Stimulated activated CD8-positive, alpha-beta memory T cell treated with anti-CD3 and anti-CD28 coated beads, Interleukin-7, amount 100 ng/mL, for 1 hour (primary cell): ENCODE measurements around the gene S100A5.
"Not testable (repeated sequence)": the region's sequence is repeated elsewhere in the genome, so short reads cannot be mapped to it uniquely, and the experiment has no call there.

Experiments used
- DNase-seq, 2 donors: peaks; one replicate each; pipeline ENCODE4 v3.0.0-alpha.2; 2020; ENCODE audit warnings: low read depth in 2 of 2

Gene S100A5

DNA sequence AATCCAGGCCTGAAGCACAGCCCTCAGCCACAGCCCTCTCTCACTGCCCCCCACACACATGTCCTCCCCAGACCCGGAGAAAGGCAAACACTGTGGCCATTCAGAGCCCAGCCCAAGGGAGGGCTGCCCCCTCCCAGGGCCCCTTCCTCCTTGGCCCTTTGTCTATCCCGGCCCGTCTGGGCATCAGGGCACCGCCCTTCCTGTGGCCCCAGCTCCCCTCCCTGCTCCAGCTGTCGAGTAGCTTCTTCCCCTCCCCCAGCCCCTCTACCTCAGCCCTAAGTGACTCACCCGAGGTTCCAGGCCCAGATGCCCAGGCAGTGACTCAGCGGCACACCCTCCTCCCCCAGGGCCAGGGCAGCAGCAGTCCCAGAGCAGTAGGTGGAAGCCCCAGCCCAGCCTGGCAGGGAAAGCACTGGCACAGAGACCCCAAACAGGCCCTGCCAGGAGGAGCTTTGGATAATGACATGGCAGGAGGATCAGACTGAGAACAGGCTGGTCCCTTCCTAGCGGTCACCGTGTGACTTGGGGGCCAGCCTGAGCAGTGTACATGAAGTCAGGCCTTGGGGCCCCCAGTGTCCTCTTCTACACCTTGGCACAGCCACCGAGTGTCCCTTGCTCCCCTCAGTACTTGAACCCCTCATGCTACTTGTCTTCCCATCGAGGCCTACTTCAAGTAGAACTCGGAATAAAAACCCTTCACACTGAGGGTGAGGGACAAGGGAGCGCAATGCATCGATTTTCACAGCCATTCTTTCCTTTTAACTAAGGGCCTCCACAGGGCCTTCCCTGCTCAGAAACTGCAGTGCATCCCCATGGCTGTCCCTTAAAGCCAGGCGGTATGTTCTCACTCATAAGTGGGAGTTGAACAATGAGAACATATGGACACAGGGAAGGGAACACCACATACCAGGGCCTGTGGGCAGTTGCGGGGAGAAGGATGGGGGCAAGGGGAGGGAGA is 26.0 kb upstream of the S100A5 start:
- peak; percentile 58 to 75 for DNase-seq

DNA sequence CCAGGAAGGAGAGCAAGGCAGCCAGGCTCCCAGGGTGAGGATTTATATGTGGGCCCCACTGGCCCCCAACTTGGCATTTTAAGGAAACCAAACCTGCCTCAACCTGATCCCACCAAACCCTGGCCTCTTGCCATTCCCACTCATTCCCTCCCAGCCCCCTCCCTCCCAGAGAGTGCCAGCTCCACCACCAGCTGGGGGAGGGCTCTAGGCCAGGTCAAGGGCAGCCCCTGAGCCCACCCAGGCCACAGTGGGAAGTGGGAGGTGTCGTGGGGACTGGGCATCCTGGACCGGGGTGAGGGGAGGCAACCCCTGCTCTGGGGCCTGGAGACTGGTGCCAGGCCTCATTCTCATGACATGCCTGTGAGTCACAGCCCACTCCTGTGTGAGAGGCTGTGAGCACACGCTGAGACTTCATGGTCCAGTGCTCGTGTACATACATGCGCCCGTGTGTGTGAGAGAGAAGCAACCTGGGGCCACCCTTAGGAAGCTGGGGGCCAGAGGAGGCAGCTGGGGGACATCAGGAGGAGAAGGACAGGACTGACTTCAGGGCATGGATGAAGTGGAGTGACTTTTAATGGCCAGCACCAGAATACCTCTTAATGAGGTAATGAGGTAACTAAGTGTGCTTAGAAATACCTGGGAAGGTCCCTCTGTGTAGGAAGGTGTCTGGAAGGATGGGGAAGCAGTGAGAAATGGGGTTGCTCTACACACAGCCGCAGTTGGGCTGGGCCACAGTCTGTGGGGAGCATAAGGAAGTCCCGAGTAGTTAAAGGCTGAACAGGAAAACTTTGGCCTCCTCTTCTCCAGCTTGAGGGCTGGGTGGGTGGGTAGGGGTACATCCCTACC is 25.0 kb upstream of the S100A5 start, which contains the start of gene S100A2:
TSS of gene S100A2 (minus strand) at position 316 of the 846 bp plus-strand sequence. CDS start 1,967 bp downstream, outside the sequence.
- DNase-seq = no peak

DNA sequence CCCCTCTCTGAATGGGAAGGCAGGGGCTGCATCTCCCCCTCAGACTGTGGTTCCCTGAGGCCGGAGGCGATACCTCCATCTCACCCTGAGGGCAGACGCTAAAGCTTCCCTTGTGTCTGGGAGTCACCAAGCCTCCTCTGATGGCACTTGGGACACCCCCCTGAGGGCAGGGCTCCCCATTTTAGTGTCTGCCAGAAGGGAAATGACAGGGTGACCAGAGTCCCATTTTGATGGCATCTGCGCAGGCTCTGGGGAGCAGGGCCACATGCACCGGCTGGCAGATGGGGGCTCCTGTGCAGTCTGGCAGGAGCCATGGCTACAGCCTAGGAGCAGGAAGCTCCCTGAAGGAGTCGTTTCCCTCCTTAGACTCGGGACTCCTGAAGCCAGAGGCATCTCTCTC is 23.3 kb upstream of the S100A5 start:
- no peak for DNase-seq

DNA sequence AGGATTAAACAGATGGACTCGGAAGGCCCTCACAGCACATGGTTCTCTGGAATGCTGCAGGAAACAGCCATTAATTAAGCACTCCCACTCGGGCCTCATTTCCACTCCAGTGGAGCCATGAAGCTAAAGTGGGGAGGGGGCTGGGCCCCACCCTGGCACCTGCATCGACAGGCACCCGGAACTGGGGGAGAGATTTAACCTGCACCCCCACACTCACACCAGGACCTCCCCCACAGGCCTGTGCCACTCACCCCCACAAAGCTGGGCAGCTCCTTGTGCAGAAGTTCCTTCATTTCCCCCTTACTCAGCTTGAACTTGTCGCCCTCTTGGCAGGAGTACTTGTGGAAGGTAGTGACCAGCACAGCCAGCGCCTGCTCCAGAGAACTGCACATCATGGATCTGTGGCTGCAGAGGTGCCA is 22.8 kb upstream of the S100A5 start:
- DNase-seq = no peak

DNA sequence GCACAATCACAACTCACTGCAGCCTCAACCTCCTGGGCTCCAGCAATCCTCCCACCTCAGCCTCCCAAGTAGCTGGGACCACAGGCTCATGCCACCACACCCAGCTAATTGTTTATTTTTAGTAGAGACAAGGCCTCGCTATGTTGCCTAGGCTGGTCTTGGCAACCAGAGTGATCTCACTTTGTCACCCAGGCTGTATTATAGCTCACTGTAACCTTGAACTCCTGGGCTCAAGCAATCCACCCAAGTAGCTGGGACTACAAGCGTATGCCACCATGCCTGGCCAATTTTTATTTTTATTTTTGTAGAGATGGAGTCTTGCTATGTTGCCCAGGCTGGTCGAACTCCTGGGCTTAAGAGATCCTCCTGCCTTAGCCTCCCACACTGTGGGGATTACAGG is 21.3 kb upstream of the S100A5 start:
- not testable (repeated sequence) for DNase-seq

DNA sequence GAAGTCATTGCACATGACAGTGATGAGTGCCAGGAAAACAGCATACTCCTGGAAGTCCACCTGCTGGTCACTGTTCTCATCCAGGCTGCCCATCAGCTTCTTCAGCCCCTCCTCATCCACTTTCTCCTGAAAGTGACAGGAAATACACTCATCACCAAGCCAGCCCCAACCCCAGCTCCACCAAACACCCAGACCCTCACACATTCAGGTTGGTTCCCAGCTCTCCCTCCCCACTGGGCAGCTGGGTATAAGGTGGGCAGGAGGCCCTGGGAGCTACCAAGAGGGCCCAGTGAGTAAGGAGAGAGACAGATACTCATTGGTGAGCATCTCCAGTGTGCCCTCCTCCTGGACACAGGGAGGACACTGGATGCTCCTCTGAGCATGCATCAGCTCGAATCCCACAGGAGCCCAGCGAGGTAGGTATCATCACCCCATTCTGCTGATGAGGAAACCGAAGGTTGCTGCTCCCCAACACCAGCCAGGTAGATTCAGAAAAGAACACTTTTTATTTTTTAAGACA is 20.8 kb upstream of the S100A5 start:
- DNase-seq = no peak

DNA sequence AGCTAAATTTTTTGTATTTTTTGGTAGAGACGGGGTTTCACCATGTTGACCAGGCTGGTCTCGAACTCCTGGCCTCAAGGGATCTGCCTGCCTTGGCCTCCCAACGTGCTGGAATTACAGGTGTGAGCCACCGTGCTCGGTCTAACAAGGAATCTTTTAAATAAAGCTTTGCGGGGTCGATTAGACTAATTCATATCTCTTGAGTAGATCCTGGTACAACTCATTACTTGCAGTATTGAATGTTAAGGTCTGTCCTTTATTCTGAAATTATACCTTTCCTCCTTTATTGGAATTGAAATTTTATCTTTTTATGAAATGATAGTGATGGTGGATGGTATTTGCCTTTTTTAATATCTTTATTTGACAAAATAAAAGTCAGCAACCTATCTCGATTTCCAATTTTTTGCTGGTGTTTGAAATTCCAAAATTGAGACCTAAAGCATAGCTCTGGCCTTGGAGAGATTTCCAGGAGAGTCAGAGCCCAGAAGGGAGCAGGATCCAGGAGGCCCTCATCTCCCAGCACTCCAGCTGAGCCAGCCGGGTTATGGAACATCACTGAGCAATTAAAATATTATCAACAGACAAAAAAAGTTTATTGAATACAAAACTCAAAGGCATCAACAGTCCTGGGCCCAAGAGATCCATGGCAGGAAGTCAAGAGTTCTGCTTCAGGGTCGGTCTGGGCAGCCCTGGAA is 20.2 kb upstream of the S100A5 start:
- no peak for DNase-seq

DNA sequence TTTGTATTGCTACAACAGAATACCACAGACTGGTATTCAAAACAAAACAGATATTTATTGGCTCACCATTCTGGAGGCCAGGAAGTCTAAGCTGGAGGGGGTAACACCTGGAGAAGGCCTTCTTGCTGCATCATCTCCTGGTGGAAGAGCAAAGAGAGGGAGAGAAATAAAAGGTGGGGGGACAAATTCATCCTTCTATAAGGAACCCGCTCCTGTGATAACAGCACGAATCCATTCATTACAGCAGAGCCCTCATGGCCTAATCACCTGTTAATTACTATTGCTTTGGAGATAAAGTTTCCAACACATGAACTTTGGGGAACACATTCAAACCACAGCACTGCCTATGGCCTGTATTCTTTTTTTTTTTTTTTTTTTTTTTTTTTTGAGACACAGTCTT is 19.5 kb upstream of the S100A5 start:
- DNase-seq = no peak

DNA sequence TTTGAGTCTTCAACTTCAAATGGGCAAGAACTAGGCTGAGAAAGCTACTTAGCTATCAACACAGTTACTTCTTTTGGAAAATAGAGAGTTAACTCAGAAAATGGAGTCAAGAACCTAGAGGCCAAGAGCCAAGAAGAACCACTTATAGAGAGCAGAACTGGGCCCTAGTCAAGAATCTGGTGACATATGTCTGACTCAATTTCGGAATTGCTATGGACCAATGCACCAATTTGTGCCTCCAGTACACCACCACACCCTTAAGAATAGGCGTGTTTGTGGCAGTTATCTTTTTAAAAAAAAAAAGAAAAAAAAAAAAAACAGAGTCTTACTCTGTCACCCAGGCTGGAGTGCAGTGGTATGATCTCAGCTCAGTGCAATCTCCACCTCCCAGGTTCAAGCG is 17.1 kb upstream of the S100A5 start:
- DNase-seq = no peak

DNA sequence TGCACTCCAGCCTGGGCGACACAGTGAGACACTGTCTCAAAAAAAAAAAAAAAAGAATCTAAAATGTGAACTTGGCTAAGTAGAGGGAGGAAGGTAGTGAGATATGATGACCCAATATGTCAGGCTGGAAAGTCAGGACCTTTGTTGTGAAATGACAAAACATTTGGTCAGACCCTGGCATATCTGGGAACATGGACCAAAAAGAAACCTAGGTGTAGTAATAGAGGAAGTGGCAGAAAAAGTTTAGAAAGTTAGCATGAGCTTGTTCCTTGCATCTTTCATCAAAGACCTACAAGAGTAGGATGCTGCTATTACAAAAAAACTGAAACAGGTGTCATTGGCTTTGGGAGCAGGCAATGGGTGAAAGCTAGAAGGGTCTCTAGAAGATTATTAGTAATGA is 15.6 kb upstream of the S100A5 start:
- DNase-seq = no peak

DNA sequence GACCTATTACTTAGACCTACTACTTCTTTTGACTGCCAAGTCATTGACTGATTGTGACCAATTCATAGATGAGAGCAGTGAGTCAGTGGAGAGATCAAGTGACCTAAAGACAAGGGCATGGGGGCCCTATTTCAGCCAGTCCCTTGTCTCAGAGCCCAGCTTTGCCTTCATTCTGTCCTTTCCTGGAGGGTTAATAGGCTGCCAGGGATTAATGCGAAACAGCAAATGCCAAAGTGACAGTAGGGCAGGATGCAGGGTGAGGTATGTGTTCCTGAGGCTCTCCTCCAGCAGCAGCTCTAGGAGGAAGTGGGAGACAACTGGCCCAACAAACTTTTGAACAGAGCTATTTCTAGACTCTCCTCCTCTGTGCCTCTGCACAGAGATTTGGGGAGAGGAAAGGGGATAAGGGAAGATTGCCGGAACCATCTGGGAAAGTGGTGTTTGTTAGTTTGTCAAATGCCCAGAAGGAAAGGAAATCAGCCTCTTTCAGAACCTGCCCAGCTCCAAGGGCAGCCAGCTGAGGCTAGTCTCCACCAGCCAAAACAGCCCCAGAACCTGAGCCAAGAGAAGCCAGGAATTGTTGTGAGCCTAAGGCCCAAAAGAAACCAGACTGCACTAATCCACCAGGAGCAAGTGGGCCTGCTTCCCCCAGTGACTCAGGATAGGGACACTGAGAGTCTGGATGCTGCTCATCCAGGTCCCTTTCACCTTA is 13.3 kb upstream of the S100A5 start:
- no peak for DNase-seq

DNA sequence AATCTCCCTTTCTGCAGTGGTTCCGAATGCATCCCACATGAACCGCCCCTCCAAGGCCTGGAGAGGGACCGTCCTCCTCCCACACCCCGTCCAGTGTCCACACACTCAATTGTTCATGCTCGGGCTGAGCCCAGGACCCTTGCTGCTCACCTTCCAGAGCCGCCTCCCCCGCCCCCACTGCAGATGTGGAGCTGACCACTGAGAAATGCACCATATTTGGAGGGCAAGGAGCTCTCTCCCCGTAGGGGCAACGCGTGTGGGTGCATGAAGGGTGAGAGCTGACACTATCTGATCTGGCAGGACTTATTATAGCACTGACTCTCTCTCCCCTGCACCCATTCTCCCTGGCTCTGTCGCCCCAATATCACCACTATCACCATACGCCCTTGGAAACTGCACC is 12.4 kb upstream of the S100A5 start:
- DNase-seq = no peak

DNA sequence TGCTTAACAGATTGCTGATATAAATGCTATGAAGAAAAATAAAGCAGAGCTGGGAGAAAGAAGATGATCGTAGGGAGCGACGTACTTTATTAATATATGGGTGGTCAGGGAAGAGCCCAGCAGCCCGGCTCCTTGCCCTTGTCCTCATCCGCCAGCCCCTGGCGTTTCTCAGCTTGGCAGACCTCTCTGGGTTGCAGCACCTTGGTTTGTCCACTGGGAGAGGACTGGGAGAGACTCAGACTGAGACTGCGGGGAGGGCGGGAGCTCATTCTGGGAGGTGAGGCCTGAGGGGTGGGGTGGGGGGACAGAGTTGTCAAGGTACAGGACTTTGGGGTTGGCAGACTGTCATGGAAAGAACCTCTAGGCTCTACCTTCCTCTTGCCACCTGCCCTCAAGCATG is 11.6 kb upstream of the S100A5 start:
- no peak for DNase-seq

DNA sequence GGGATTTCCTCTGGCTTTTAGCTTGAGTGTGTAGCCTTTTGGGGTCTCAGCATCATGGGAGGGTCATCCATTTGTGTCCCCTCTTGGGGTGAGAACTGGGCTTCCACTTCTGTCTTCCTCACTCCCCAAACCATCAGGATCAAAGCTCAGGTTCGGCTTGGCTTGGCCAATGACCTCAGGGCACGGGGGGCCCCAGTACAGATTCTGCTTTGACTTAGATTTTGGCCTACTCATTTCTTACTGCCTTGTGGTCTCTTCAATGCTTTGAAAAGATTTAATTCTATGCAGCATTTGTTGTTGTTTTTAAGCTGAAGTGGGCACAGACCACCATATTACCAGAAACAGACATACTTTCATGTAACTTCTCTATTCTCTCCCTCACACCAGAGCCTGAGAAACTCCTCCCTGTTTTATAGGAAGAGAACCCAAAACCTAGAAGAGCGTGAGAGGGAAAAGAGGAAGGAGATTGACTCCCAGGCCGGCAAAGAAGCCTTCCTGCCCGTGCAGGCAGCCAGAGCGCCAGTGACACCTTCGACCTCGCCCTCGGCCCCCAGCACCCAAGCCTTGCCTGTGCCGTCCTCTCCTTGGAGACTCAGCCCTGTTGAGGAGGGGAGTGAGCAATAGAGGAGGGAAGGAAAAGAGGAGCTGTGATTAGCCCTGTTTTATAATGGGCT is 10.2 kb upstream of the S100A5 start:
- DNase-seq = no peak

DNA sequence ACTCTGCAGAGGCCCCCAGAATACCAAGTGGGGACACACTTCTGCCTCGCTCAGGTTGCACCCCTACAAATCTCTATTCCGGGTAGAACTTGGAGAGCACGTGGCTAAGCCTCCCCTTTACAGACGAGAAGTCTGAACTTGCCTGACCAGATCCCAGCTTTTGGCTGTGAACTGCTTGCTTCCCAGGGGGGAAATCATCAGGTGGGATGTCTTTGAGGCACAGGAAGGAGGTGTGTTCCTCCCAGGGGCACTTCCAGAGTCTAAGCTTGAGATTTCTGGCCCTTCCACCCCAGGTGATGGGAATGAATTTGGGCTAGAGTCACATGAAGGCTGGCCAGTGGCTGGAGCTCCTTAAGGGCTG is 9.6 kb upstream of the S100A5 start:
- DNase-seq = no peak

DNA sequence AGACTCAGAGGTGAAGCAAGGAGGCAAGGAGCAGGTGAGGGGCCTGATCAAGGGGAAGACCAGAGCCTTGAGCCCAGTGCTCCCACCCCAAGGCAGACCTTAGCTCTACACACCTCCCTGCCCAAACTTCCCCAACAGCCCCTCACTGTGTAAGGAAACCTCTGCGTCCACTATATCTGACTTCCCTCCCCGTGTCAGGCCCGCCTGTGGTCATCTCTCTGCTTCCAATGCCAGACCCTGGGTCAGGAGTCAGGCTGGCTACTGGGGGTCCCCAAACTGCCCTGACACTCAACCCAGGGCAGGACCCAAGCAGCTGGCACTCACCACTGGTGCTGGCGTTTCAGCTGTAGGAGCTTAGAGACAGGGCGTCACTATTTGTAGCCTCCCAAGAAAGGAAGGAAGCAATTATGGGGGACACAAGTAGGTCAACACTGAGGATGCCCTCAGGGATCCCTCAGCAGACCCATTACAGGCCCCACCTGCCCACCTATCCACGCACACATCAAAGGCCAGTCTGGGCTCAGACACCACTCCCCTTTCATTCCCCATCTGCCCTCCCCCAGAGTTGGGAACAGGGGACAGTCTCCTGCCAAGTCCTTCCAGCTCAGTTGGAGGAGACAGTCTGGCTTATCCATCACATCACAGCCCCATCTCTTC is 9.1 kb upstream of the S100A5 start:
- no peak for DNase-seq

DNA sequence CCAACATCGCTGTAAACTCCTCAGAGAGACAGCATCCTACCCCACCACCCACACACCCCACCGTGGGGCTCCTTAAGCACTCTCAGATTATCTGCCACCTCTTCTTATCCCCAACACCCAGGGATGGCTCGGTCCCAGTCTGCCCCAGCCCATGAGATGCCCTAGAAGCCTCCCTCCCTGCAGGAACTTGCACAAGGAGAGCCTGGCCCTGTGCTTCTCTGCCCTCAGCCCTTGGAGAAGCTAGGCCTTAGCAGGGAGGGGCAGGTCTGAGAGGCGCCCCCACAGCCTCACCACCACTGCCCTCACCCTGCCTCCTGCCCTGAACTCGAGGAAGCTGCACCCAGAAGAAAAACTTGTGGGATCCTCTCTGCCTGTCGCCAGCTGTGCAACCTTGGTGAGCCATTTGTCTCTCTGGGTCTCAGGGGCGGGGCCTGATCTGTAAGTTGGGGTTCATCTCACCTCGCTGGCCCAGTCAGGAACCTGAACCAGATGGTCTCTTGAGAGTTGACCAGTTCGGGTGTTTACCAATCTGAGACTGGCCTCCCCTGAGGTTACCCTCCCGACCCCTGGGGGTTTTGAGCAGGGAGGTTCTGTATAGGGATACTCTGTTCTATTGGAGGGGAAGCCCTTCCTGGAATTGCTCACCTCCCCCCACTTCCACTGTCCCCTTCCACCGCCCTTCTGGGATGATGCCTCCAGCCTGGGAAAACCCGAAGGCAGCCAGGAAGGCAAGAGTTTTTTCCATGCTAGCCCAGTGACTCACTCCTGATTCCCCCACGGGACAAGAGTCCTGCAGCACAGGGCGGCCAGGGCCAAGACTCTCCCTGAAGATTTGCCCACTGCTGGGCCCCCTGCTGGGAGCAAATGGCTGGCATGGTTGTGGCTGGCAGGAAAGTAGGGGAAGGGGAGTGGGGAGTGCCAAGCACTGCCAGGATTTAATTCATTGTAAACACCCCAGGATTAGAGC is 8.3 kb upstream of the S100A5 start, which contains the start of gene S100A3:
TSS of gene S100A3 (minus strand) at position 537 of the 967 bp plus-strand sequence. CDS start 773 bp downstream, outside the sequence.
- no peak for DNase-seq
